RCC 7860 (cell line): ENCODE results near the gene FBLL1.
"Not testable (repeated sequence)": the region's sequence is repeated elsewhere in the genome, so short reads cannot be mapped to it uniquely, and the experiment has no call there.

Experiments used
- DNase-seq: peaks from one replicate; pipeline ENCODE4 v3.0.0-alpha.2; 2015; ENCODE audit warnings: low spot score
- FAIRE-seq: peaks from 2 replicates; lab custom pipeline; 2012; peaks lifted over from hg19 to GRCh38; lab: Jason Lieb, UNC

Gene FBLL1

GRCh38 chr5:168528521-168529373 lies at the start of gene FBLL1:
TSS of gene FBLL1 (plus strand) at chr5:168529305. CDS start at chr5:168529505, 200 bp downstream.
- DNase-seq (no peak), FAIRE-seq (no peak)

- DNase-seq (no peak), FAIRE-seq (no peak)
Observed at GRCh38 chr5:168480601-168481000, 48.5 kb upstream of the FBLL1 start.

- DNase-seq = no peak
- no peak for FAIRE-seq
Observed at GRCh38 chr5:168481330-168481788, 47.7 kb upstream of the FBLL1 start.

- no peak for DNase-seq
- FAIRE-seq = no peak
Observed at GRCh38 chr5:168482361-168482760, 46.7 kb upstream of the FBLL1 start.

GRCh38 chr5:168486136-168486879 lies 42.8 kb upstream of the FBLL1 start, which contains the start of gene RARS1:
TSS of gene RARS1 (plus strand) at chr5:168486471. CDS start at chr5:168486499, 28 bp downstream.
- DNase-seq (peak; percentile 82), FAIRE-seq (peak; percentile 70)

GRCh38 chr5:168489059-168489458 lies 40.0 kb upstream of the FBLL1 start:
- FAIRE-seq = no peak
- DNase-seq = no peak

- no peak for FAIRE-seq
- DNase-seq = no peak
Observed at GRCh38 chr5:168494057-168494555, 35.0 kb upstream of the FBLL1 start.

- DNase-seq (no peak), FAIRE-seq (no peak)
Observed at GRCh38 chr5:168502563-168503237, 26.4 kb upstream of the FBLL1 start.

- DNase-seq (no peak), FAIRE-seq (no peak)
Observed at GRCh38 chr5:168513861-168514428, 15.2 kb upstream of the FBLL1 start.

GRCh38 chr5:168525856-168526255 lies 3.2 kb upstream of the FBLL1 start:
- DNase-seq (no peak), FAIRE-seq (no peak)

- no peak for FAIRE-seq
- DNase-seq = no peak
Observed at GRCh38 chr5:168527756-168528295, 1.3 kb upstream of the FBLL1 start.

GRCh38 chr5:168529374-168530234 lies 499 bp downstream of the FBLL1 start:
- DNase-seq = no peak
- FAIRE-seq = no peak

- DNase-seq (no peak), FAIRE-seq (no peak)
Observed at GRCh38 chr5:168530621-168531150, 1.6 kb downstream of the FBLL1 start.

- FAIRE-seq (no peak), DNase-seq (no peak)
Observed at GRCh38 chr5:168531191-168531590, 2.1 kb downstream of the FBLL1 start.

- no peak for DNase-seq
- FAIRE-seq = no peak
Observed at GRCh38 chr5:168531987-168532864, 3.1 kb downstream of the FBLL1 start.

- not testable (repeated sequence) for DNase-seq, FAIRE-seq
Observed at GRCh38 chr5:168534351-168534750, 5.2 kb downstream of the FBLL1 start.

GRCh38 chr5:168537176-168537575 lies 8.1 kb downstream of the FBLL1 start:
- FAIRE-seq = no peak
- no peak for DNase-seq

GRCh38 chr5:168549554-168549953 lies 20.4 kb downstream of the FBLL1 start:
- DNase-seq (no peak), FAIRE-seq (no peak)
